GM06990 (cell line): ENCODE results near the gene VAMP7.

Source experiments
- DNase-seq: peaks from one replicate; pipeline ENCODE4 v3.0.0-alpha.2; 2011; ENCODE audit not compliant: insufficient read length; ENCODE audit errors: extremely low read depth
- H3K27me3 ChIP-seq: replicated peaks from 2 replicates; pipeline ENCODE4 v1.6.0; 2011; ENCODE audit warnings: low read length; ENCODE audit not compliant: control insufficient read depth, insufficient read depth
- H3K36me3 ChIP-seq: 2 replicates; pipeline ENCODE4 v1.5.1; 2011; ENCODE audit warnings: low read length; ENCODE audit not compliant: control insufficient read depth, insufficient read depth
- H3K4me3 ChIP-seq: replicated peaks from 2 replicates; pipeline ENCODE4 v1.5.1; 2011; ENCODE audit warnings: low read depth, mild to moderate bottlenecking, control low read depth, low read length
- TF ChIP-seq, protein P1 (sequence below): IDR thresholded peaks from 2 replicates; pipeline ENCODE4 v1.5.1; 2011; ENCODE audit warnings: low read length, control low read depth, mild to moderate bottlenecking, inconsistent platforms; ENCODE audit not compliant: insufficient read depth, poor library complexity, severe bottlenecking

VAMP7 gene

GRCh38 chrX:155954793-155955192 is 73.6 kb downstream of the VAMP7 start:
- TF ChIP-seq, protein P1, sequence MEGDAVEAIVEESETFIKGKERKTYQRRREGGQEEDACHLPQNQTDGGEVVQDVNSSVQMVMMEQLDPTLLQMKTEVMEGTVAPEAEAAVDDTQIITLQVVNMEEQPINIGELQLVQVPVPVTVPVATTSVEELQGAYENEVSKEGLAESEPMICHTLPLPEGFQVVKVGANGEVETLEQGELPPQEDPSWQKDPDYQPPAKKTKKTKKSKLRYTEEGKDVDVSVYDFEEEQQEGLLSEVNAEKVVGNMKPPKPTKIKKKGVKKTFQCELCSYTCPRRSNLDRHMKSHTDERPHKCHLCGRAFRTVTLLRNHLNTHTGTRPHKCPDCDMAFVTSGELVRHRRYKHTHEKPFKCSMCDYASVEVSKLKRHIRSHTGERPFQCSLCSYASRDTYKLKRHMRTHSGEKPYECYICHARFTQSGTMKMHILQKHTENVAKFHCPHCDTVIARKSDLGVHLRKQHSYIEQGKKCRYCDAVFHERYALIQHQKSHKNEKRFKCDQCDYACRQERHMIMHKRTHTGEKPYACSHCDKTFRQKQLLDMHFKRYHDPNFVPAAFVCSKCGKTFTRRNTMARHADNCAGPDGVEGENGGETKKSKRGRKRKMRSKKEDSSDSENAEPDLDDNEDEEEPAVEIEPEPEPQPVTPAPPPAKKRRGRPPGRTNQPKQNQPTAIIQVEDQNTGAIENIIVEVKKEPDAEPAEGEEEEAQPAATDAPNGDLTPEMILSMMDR, result no peak
- H3K27me3 ChIP-seq, result no peaks in the 10 kb centered on the region
- H3K4me3 ChIP-seq, result no peak overlapping the region
- DNase-seq, result no peak
- H3K36me3 ChIP-seq, result no peaks in the 10 kb centered on the region

- Histone ChIP-seq H3K27me3 (no peaks in the 10 kb centered on the region), H3K36me3 (no peaks in the 10 kb centered on the region), H3K4me3 (no peak overlapping the region)
- no peak for DNase-seq
- TF ChIP-seq, protein P1, result no peak
Measured at GRCh38 chrX:155956099-155956498, 75.0 kb downstream of the VAMP7 start.

GRCh38 chrX:155956649-155957048 is 75.5 kb downstream of the VAMP7 start:
- H3K27me3 ChIP-seq, result no peaks in the 10 kb centered on the region
- TF ChIP-seq, protein P1, result no peak
- DNase-seq, result no peak
- H3K4me3 ChIP-seq, result no peak overlapping the region
- no peaks in the 10 kb centered on the region for H3K36me3 ChIP-seq

- DNase-seq, result no peak
- TF ChIP-seq, protein P1, result no peak
- H3K4me3 ChIP-seq, result no peak overlapping the region
- H3K36me3 ChIP-seq, result no peaks in the 10 kb centered on the region
- H3K27me3 ChIP-seq, result no peaks in the 10 kb centered on the region
Measured at GRCh38 chrX:155957843-155958242, 76.7 kb downstream of the VAMP7 start.

DNA sequence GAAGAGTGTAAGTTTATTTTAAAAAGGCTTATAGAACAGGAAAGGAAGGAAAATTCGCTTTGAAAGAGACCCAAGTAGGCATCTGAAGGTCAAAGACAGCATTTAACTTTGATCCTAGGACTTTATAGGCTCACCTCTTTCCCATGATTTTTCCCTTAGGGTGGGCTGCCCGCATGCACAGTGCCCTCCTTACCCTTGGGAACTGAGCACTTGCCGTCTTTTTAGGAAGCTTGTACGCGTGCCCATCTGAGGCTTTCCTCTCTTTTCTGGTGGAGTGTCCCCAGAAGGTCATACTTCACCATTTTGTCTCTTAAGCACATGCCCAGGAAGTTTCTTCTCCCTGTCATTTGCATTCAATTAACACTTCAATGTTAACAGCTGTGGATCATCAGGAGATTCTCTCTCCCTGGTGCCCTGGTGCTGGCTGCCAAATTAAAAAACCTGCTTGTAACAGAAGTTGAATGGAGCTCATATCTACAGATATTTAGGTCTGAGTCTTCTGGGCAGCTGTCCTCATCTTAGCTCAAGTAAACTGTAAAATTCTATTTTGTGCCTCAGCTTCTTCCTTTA is 78.0 kb downstream of the VAMP7 start:
- Histone ChIP-seq H3K27me3 (no peaks in the 10 kb centered on the region), H3K4me3 (no peak overlapping the region), H3K36me3 (no peaks in the 10 kb centered on the region)
- no peak for DNase-seq
- TF ChIP-seq, protein P1, result no peak

GRCh38 chrX:155962906-155963305 is 81.8 kb downstream of the VAMP7 start:
- Histone ChIP-seq H3K27me3 (no peaks in the 10 kb centered on the region), H3K4me3 (no peak overlapping the region), H3K36me3 (no peaks in the 10 kb centered on the region)
- TF ChIP-seq, protein P1, result no peak
- no peak for DNase-seq
